ENCODE measurements around the gene HNMT.

HNMT gene

GRCh38 chr2:138029276-138029675, 65.0 kb downstream of the HNMT start:
- no peak for TF ChIP-seq CTCF (IDR thresholded peaks at IDR 0.05; ENCODE audit: extremely low read depth, missing control alignments)
- no peak for DNase-seq (ENCODE audit: low spot score)

DNA sequence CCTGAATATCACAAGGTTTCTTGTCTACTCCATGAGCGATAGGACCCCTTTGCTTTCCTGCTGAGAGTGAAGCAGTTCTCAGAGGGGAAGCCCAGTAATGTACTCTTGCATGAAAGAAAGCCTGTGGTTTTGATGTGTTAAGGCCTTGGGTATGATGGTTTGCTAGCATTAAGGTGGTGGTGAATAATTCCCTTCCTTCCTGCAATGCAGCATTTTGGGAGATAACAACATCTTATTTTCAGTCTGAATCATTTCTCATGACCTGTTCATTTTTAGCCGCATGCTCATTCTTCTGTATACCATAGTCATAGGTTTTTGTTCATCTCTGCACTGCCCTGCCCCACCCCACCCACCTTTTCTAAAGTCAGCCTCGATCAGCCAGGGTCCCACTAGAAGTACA, 66.2 kb downstream of the HNMT start:
- DNase-seq (ENCODE audit: low spot score): peak; percentile 7

GRCh38 chr2:138032334-138032733, 68.1 kb downstream of the HNMT start:
- TF ChIP-seq CTCF (IDR thresholded peaks at IDR 0.05; ENCODE audit: extremely low read depth, missing control alignments): no peak
- DNase-seq (ENCODE audit: low spot score): no peak

More for the DNA sequence above, 66.2 kb downstream of the HNMT start:
- TF ChIP-seq CTCF (IDR thresholded peaks at IDR 0.05; ENCODE audit: extremely low read depth, missing control alignments): no peak

GRCh38 chr2:138034536-138034935, 70.3 kb downstream of the HNMT start:
- no peak for DNase-seq (ENCODE audit: low spot score)
- no peak for TF ChIP-seq CTCF (IDR thresholded peaks at IDR 0.05; ENCODE audit: extremely low read depth, missing control alignments)

DNA sequence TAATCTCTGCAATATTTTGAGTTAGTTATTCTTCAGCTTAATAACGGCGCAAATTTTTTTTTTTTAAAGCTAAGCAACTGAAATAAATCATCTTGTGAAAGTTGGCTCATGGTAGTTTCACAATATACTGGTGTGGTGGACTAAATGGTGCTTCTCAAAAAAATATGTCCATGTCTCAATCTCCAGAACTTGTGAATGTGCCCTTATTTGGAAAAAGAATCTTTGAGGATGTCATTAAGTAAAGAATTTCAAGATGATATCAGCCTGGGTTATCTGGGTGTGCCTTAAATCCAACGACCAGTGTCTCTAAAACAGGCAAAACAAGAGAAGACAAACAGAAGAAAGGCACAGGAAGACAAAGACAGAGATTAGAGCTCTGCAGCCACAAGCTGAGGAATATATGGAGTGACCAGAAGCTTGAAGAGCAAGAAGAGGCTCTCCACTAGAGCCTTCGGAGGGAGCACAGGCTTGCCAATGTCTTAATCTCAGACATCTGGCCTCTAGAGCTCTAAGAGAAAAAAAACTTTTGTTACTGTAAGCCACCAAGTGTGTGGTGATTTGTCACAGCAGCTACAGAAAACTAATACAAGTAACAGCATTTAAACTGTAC, 71.4 kb downstream of the HNMT start:
- TF ChIP-seq CTCF (IDR thresholded peaks at IDR 0.05; ENCODE audit: extremely low read depth, missing control alignments): no peak
- no peak for DNase-seq (ENCODE audit: low spot score)

GRCh38 chr2:138036522-138036921, 72.2 kb downstream of the HNMT start:
- no peak for DNase-seq (ENCODE audit: low spot score)
- no peak for TF ChIP-seq CTCF (IDR thresholded peaks at IDR 0.05; ENCODE audit: extremely low read depth, missing control alignments)

DNA sequence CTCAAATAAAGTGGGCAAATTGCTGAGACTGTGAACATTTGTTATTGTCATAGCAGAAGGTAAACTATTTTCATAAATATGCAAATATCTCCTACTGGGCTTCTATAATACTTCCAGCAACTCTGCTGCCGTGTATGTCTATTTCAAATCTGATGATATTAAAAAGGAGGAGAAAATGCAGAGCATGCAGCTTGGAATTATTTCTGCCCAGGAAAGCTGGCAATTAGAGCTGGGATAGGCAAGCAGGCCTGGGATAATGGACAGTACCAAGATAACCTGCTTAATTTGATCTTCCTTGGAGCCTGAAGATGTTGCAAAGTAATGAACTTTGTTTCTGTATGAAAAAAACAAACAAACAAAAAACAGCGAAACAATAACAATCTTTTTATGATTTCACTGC, 72.8 kb downstream of the HNMT start:
- no peak for DNase-seq (ENCODE audit: low spot score)

More for the DNA sequence above, 72.8 kb downstream of the HNMT start:
- TF ChIP-seq CTCF (IDR thresholded peaks at IDR 0.05; ENCODE audit: extremely low read depth, missing control alignments): no peak

Data from GM20000 (cell line).